HG02938 (cell line): Measurements from ENCODE around the gene FIBCD1.

Experiments
- ATAC-seq: cut with Tn5 transposase; IDR thresholded peaks from one replicate; pipeline ENCODE4 v1.9.1; 2021; ENCODE audit warnings: mild to moderate bottlenecking, moderate library complexity; ENCODE audit not compliant: unreplicated experiment

Gene FIBCD1

DNA sequence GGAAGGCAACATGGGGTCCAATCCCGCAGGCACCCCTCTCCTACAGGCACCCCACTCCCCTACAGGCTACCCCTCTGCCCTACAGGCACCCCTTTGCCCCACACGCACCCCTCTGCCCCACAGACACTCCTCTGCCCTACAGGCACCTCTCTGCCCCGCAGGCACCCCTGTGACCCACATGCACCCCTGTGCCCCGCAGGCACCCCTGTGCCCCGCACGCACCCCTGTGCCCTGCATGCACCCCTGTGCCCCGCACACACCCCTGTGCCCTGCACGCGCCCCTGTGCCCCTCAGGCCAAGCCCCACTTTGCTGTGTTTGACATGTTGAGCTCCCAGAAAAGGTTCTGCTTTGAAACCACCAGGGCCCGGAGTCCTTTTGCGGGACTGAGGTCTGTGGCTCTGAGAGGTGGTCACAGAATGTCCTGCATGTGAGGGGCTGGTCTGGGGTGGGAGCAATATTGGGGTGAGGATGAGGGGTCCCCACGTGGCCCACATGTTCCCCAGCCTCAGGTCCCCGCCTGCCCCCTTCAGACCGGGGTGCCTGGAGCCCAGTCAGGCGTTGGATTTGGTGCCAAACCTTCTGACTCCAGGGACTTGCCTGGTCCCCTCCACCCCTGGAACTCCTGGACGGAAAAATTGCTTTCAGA is 41.8 kb downstream of the FIBCD1 start:
- ATAC-seq, result no peak

DNA sequence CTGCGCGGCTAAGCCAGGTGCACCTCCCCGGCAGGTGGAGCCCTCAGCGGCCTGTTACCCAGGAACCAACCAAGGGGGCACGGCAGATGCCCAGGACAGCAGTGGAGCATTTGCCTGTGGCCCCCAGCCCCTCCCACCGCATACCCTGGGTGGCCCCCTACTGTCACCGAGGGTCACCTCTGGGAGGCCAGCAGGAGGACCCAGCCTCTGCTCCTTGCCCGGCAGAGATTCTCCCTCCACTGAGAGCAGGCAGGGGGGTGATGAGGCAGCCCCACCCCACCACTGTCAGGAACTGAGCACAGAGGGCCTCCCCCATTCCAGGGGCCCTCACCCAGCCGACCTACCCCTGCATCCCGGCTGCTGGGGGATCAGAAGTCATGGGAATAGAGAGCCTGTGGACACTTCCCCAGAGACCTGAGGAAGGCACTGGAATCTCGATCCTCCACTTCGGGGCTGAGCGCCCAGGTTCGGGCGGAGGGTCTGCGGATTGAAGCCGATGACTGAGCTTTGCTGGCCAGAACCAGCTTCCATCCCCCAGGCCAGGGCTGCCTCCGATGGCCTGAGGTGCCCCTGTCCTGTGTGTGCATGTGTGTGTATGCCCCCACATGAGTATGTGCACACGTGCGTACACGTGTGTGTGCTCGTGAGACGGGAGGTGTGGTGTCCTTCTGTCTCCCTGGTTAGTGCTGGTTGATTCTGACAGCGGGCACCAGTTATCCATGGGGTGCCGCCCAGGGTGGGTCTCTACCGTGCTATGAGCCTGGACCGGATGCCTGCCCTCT is 42.6 kb downstream of the FIBCD1 start, which contains the start of gene QRFP:
Gene QRFP (minus strand): TSS at position 580 of the 782 bp plus-strand sequence. CDS start 2,974 bp downstream, outside the sequence.
- ATAC-seq, result no peak

GRCh38 chr9:130895481-130896232 is 43.4 kb downstream of the FIBCD1 start:
- no peak for ATAC-seq

- no peak for ATAC-seq
These were observed 44.0 kb downstream of the FIBCD1 start for GRCh38 chr9:130895038-130895437.

- no peak for ATAC-seq
These were observed 44.5 kb downstream of the FIBCD1 start for GRCh38 chr9:130894546-130894945.

DNA sequence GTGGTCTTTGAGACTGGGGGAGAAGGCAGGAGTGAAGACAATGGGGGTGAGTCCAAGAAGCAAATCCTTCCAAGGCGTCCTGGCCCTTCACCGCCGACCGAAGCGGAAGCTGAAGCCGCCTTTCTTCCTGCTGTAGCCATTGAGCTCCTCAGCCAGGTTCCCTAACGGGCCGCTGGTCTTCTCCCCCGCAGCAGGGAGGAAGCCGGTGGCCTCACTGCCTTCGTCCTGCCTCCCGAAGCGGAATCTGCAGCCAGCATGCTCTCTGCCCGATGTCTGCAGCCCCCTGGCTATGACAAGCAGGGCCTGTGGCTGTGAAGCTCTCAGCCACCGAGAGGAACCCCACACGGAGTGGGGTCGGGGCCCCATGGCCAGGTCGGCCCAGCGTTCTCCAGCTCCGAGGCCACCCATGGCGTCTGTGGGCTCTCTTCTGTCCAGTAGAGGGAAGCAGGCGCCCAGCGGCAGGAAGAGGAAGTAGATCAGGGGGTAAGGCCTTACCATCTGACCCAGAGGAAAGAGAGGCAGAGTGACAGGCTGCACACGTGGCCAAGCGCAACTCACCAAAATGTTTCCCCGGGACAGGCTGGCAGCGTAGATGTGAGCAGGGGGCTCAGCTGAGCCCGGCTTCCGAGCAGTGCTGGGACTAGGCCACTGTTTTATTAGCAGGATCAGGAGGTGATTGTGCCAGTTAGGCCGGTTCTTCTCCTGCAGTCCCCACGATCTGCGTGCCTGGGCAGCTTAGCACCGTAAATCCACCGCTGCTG is 45.5 kb downstream of the FIBCD1 start:
- ATAC-seq, result no peak

DNA sequence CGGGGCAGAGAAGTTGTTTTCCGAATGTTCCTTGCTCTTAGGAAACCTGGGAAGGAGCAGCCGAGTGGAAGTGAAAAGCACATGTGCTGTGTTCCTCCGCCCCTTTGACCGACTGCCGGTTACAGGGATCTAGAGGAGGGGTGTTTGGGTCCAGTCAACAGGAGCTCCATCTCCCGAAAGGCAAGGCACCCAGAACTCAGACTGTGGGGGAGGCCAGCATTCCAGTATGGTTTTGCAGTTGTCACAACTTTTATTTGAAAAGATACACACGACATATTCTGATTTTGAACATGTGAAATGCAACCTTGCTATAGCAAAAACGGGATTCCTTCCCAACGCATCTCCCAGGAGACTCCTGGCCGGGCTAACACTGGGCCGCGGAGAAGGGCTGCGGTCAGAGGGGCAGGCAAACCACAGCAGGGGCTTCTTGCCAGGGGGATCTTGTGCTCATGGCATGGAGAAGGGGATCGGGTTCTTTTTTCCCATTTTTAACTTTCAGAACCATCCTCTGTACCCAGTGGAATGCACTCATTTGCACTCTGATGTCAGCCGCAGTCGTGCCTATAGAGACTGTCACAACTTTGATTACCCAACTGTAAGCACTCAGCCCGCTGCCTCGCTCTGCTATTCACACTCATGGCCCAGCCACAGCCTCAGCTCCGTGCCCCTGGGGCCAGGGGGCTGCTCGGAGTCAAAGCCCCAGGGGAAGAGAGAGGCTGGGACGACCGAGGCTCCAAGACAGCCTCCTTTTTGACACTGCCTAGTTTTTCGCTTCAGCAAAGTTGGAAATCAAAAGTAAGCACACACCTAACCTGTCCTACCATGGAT is 46.4 kb downstream of the FIBCD1 start:
- no peak for ATAC-seq

- no peak for ATAC-seq
These were observed 47.2 kb downstream of the FIBCD1 start for GRCh38 chr9:130891688-130892476.

- ATAC-seq, result no peak
These were observed 48.0 kb downstream of the FIBCD1 start for GRCh38 chr9:130890870-130891687.

- no peak for ATAC-seq
These were observed 48.9 kb downstream of the FIBCD1 start for GRCh38 chr9:130890124-130890523.

- ATAC-seq, result no peak
These were observed 50.7 kb downstream of the FIBCD1 start for GRCh38 chr9:130888146-130888885.

DNA sequence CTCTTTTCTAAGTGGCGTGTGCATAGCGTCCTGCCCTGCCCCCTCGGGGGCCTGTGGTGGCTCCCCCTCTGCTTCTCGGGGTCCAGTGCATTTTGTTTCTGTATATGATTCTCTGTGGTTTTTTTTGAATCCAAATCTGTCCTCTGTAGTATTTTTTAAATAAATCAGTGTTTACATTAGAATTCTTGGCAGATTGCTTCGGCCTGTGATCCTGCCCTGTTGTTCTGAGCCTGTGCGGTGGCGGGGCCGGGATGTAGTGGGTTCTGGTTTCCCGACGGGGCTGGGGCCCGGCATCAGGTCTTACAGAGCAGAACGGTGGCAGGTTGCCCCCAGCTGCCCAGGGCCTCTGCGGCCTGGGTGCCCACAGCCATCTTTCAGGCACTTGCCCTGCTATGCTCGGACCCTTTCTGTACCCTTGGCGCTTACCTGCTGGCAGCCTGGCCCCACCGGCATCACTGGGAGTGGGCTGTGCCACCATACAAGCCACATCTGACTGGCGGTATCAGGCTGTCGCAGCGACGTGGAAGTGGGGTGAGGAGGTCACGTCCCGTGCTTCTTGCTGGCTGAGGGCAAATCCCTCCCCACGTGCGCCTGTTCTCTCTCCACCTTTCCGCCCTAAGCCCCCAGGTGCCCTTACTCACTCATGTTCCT is 51.4 kb downstream of the FIBCD1 start:
- no peak for ATAC-seq

DNA sequence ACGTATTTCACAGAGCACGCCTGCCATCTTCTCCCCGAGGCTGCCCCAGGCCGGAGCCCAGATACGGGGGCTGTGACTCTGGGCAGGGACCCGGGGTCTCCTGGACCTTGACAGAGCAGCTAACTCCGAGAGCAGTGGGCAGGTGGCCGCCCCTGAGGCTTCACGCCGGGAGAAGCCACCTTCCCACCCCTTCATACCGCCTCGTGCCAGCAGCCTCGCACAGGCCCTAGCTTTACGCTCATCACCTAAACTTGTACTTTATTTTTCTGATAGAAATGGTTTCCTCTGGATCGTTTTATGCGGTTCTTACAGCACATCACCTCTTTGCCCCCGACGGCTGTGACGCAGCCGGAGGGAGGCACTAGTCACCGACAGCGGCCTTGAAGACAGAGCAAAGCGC is 52.1 kb downstream of the FIBCD1 start:
- no peak for ATAC-seq

GRCh38 chr9:130885484-130886375 is 53.3 kb downstream of the FIBCD1 start:
- no peak for ATAC-seq

DNA sequence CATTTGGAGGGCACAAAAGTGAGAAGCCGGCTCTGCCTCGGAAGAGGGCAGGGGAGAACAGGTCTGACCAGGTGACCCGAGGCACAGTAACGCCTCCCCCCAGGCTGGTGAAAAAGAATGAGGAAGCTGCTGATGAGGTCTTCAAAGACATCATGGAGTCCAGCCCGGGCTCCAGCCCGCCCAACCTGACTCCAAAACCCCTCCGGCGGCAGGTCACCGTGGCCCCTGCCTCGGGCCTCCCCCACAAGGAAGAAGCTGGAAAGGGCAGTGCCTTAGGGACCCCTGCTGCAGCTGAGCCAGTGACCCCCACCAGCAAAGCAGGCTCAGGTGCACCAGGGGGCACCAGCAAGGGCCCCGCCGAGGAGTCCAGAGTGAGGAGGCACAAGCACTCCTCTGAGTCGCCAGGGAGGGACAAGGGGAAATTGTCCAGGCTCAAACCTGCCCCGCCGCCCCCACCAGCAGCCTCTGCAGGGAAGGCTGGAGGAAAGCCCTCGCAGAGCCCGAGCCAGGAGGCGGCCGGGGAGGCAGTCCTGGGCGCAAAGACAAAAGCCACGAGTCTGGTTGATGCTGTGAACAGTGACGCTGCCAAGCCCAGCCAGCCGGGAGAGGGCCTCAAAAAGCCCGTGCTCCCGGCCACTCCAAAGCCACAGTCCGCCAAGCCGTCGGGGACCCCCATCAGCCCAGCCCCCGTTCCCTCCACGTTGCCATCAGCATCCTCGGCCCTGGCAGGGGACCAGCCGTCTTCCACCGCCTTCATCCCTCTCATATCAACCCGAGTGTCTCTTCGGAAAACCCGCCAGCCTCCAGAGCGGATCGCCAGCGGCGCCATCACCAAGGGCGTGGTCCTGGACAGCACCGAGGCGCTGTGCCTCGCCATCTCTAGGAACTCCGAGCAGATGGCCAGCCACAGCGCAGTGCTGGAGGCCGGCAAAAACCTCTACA is 54.2 kb downstream of the FIBCD1 start:
- ATAC-seq, result no peak
